GM12801 (cell line): ENCODE results near the gene PTDSS2.

Experiments
- CTCF ChIP-seq: IDR thresholded peaks from one replicate; pipeline ENCODE4 v1.5.1; 2011; ENCODE audit warnings: control low read depth; ENCODE audit not compliant: insufficient read length; ENCODE audit errors: extremely low read depth

PTDSS2 gene

DNA sequence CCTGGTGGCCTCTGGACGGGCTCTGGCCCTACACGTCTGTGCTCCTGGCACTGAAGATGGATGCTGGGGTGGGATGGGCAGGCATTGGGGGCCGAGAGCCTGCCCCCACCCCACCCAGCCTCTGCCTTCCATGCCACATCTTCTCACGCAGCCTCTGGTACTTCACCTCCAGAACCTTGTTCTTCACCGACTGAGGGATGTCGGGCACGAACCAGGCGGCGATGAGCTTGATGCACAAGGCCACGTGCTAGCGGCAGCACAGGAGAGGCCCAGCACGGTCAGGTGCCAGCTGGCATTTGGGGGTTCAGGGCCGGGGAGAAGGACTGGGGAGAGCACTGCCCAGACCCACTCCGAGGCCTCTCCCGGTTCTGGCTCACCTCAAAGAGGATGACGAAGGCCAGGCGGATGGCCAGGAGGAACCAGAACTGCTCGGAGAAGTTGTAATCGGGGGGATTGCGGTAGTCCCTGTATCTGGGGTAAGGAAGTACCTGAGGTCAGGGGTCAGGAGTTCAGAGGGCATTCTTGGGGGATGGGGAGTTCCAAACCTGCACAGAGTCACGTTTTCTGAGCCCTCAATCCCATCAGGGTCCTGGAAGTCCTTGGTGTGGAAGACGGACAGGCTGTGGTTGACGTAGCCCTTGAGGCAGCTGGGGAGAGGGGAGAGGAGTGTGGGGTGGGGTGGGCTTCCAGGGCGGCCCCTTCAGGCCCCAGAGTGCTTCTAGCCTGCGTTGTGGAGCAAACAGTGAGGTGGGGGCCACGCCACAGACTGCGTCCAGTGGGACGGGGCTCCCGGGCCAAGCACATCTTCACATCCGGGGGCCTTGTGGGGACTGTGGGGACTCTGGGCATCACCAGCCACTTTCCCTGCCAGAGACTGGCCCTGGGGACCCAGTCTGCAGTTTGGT lies 31.5 kb upstream of the PTDSS2 start:
- no peak for TF ChIP-seq CTCF

- no peak for TF ChIP-seq CTCF
Measured at GRCh38 chr11:419248-420005, 30.7 kb upstream of the PTDSS2 start.

- no peak for TF ChIP-seq CTCF
Measured at GRCh38 chr11:420054-420910, 29.8 kb upstream of the PTDSS2 start.

GRCh38 chr11:420911-421321 lies 29.2 kb upstream of the PTDSS2 start:
- TF ChIP-seq CTCF, result no peak

DNA sequence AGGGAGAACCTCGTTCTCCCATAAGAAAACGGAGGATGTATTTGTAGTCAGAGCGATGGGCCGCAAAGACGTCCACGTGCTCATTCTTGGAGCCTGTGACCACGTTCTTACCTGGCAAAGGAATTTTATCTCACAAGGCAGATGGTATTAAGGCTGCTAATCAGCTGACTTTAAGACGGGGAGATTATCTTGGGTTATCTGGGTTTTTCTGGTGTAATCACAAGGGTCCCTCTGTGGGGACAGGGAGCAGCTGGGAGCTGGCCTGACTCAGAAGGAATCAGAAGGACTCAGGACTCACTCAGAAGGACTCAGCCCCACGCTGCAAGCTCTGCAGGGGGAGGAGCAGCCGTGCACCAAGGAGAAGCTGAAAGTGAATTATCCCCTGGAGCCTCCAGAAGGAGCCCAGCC lies 27.8 kb upstream of the PTDSS2 start:
- no peak for TF ChIP-seq CTCF

DNA sequence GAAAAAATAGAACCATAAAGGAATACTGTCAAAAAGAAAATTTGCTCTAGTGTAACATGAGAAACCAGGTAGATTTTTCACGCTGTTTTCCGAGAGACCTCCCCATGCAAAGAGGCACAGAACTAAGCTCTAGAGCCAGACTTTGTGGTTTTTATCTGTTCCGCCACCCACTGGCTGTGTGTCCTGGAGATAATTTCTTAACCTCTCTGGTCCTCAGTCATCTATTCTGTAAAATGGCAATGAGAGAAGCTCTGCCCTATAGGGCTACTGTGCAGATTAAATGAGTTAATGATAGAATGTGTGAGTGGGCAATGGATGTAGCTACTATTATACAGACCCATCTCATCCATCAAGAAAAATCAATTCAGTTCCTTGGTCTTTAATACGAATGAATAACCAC lies 25.8 kb upstream of the PTDSS2 start:
- no peak for TF ChIP-seq CTCF

- no peak for TF ChIP-seq CTCF
Measured at GRCh38 chr11:425301-425700, 24.8 kb upstream of the PTDSS2 start.
